SJSA1 (cell line): ENCODE results near the gene WWOX. TPM values are rescaled to one million over a fixed set of nuclear protein-coding genes. Genes with fewer than 3 reads are reported as not detected.
"Not testable (repeated sequence)": the region's sequence is repeated elsewhere in the genome, so short reads cannot be mapped to it uniquely, and the experiment has no call there.

Source experiments
- DNase-seq, 2 experiments: peaks; one replicate each; pipeline ENCODE4 v3.0.0-alpha.2; 2015 to 2020; ENCODE audit warnings: low spot score in 2 of 2, low read depth in 1 of 2
- H3K27ac ChIP-seq: fragments of 250-450 bp; sonication (Bioruptor Pico); 2 replicates; pipeline ENCODE4 v1.5.1; 2020; ENCODE audit warnings: mild to moderate bottlenecking, moderate library complexity
- H3K27me3 ChIP-seq: fragments of 250-450 bp; sonication (Bioruptor Pico); replicated peaks from 2 replicates; pipeline ENCODE4 v1.5.1; 2020; ENCODE audit warnings: mild to moderate bottlenecking, moderate library complexity
- H3K36me3 ChIP-seq: fragments of 250-450 bp; sonication (Bioruptor Pico); 2 replicates; pipeline ENCODE4 v1.5.1; 2020; ENCODE audit warnings: mild to moderate bottlenecking
- H3K4me1 ChIP-seq: fragments of 250-450 bp; sonication (Bioruptor Pico); replicated peaks from 2 replicates; pipeline ENCODE4 v1.6.1; 2021; ENCODE audit warnings: mild to moderate bottlenecking
- H3K4me3 ChIP-seq: fragments of 250-450 bp; sonication (Bioruptor Pico); 2 replicates; pipeline ENCODE4 v1.5.1; 2020; ENCODE audit warnings: mild to moderate bottlenecking
- H3K9me3 ChIP-seq: fragments of 250-450 bp; sonication (Bioruptor Pico); replicated peaks from 2 replicates; pipeline ENCODE4 v1.5.1; 2020; ENCODE audit warnings: mild to moderate bottlenecking
- total RNA-seq: library from RNA; depleted of rRNA; stranded (reverse); fragments of >200 nt; shearing (Covaris generic); gene quantifications from 2 replicates; pipeline ENCODE4 v1.2.3, GENCODE V29; 2014

The WWOX gene
- total RNA-seq, 1 experiment from 2014 or later: 13.4 TPM

DNA sequence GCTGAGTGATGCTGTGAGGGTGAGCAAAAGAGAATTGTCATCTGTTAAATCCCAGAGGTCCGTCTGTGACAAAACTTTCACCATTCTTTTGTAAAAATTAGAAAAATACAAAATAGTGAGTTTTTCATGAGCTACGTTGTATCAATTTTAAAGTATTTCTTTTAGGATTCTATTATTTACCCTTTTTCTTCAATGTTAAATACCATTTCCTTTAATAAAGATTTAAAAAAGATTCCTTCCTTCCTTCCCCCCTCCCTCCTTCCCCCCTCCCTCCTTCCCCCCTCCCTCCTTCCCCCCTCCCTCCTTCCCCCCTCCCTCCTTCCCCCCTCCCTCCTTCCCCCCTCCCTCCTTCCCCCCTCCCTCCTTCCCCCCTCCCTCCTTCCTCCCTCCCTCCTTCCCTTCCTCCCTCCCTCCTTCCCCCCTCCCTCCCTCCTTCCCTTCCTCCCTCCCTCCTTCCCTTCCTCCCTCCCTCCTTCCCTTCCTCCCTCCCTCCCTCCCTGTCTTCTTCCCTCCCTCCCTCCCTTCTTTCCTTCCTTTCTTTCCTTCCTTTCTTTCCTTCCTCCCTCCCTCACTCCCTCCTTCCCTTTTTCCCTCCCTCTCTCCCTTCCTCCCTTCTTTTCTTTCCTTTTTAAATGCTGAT, 505.1 kb downstream of the WWOX start:
- not testable (repeated sequence) for H3K4me3 ChIP-seq, H3K27me3 ChIP-seq, H3K4me1 ChIP-seq, DNase-seq, H3K9me3 ChIP-seq, H3K36me3 ChIP-seq, H3K27ac ChIP-seq

DNA sequence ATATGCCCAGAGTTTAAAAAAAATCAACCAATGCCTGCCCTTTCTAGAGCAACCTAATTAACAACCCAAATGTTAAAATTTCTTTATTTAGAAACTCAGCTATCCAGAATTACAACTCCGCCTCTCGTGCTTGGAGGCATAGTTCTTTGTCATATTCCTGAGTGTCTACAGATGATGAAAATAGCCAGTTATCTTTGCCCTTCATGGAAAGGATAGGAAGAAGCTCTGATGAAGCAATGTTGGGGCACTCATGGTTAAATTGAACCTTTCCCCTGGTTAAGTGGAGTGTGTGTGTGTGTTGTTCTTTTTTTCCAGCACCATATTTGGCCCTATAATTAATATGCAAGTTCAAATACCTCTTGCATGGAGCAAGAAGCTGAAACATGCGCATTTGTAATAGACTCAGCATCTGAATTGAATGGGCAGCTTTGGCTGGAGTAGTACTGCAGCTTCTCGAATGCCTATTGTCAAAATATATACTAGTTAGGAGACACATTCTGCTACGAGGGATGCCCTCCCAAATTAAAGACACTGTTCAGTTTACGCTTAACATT, 506.2 kb downstream of the WWOX start:
- H3K9me3 ChIP-seq: no peaks in the 10 kb centered on the region
- no peak for DNase-seq
- no peak overlapping the region for H3K27ac ChIP-seq
- no peaks in the 10 kb centered on the region for H3K27me3 ChIP-seq
- no peaks in the 10 kb centered on the region for H3K4me1 ChIP-seq
- H3K4me3 ChIP-seq: no peak overlapping the region
- no peaks in the 10 kb centered on the region for H3K36me3 ChIP-seq

DNA sequence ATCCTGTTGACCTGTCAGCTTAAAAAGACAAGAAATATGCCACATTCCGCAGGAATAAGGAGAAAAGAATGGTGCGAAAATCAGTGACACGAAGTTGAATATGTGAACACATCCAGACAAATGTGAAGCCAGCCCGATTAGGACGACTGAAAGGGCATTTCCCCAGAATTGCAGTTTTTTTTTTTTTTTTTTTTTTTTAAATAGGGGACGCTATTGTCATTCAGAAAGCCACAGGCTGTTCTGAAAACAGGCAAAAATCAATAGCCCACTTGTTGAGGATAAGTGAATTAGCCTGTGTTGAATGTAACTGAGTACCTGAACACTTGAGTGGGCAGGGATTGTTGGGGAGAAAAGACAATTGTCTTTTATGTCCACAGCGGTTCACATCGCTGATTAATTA, 507.1 kb downstream of the WWOX start:
- Histone ChIP-seq H3K4me1 (no peaks in the 10 kb centered on the region), H3K27me3 (no peaks in the 10 kb centered on the region), H3K36me3 (no peaks in the 10 kb centered on the region), H3K9me3 (no peaks in the 10 kb centered on the region), H3K27ac (no peak overlapping the region), H3K4me3 (no peak overlapping the region)
- DNase-seq: no peak

DNA sequence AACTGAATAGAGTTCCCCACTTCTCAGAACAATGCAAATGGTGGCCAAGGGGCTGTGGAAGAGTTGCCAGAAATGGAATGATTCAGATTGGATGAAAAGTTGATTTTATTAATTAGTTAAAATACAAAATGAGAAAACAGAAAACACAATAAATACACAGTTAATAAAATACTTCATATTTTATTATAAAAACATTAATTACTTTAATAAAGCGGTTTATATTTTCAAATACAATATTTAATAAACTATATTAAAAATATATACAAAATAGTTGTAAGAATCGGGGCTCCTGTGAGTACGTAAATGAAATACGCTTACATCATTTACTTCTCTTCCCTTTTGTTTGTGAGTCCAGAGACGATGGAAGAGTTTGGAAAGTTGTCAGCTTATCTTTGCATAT, 507.6 kb downstream of the WWOX start:
- H3K9me3 ChIP-seq: no peaks in the 10 kb centered on the region
- no peaks in the 10 kb centered on the region for H3K27me3 ChIP-seq
- no peaks in the 10 kb centered on the region for H3K36me3 ChIP-seq
- DNase-seq: no peak
- H3K4me1 ChIP-seq: no peaks in the 10 kb centered on the region
- no peak overlapping the region for H3K27ac ChIP-seq
- no peak overlapping the region for H3K4me3 ChIP-seq

DNA sequence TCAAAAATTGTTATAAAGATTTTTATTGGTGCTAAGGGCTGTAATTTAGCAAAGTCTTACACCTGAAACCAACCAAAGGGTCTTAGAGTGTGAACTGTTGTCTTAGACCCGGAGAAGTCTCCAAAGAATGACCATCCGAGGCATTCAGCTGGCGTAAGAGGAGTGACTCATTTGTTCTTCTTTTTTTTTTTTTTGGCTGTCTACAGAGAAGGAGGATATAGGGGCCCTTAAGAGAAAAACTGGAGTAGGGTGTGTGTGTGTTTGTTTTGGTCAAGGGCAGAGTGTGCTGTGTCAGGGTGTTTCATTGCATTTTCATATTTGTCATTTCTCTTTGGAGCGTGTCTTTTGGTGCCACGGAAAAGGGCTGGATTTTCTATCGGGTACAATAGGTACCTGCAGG, 508.0 kb downstream of the WWOX start:
- no peak overlapping the region for H3K4me3 ChIP-seq
- H3K27me3 ChIP-seq: no peaks in the 10 kb centered on the region
- H3K4me1 ChIP-seq: no peaks in the 10 kb centered on the region
- no peak overlapping the region for H3K27ac ChIP-seq
- no peaks in the 10 kb centered on the region for H3K9me3 ChIP-seq
- H3K36me3 ChIP-seq: no peaks in the 10 kb centered on the region
- no peak for DNase-seq

DNA sequence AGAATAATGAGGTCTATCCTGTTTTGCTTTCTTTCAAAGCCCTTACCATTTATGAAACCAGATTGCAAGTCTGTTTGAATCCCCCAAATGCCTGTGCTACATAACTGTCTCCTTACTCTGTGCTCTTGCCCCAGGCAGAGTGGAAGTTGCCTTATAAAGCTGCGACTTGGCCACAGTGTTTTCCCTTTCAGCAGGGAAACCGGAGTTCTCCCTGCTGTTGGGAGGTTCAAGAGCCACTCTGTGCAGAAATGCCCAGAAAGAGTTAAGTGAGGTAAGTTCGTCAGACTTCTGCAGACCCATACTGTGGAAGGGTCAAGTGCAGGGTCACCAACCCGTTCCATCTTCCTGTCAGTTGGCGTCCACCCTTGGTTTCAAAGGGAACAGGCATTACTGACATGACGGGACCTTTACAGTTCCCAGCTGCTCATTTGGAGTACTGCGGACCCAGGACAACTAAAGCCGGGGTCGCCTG, 508.9 kb downstream of the WWOX start:
- Histone ChIP-seq H3K27me3 (no peaks in the 10 kb centered on the region), H3K27ac (no peak overlapping the region), H3K36me3 (no peaks in the 10 kb centered on the region), H3K4me3 (no peak overlapping the region), H3K9me3 (no peaks in the 10 kb centered on the region), H3K4me1 (no peaks in the 10 kb centered on the region)
- DNase-seq: no peak

DNA sequence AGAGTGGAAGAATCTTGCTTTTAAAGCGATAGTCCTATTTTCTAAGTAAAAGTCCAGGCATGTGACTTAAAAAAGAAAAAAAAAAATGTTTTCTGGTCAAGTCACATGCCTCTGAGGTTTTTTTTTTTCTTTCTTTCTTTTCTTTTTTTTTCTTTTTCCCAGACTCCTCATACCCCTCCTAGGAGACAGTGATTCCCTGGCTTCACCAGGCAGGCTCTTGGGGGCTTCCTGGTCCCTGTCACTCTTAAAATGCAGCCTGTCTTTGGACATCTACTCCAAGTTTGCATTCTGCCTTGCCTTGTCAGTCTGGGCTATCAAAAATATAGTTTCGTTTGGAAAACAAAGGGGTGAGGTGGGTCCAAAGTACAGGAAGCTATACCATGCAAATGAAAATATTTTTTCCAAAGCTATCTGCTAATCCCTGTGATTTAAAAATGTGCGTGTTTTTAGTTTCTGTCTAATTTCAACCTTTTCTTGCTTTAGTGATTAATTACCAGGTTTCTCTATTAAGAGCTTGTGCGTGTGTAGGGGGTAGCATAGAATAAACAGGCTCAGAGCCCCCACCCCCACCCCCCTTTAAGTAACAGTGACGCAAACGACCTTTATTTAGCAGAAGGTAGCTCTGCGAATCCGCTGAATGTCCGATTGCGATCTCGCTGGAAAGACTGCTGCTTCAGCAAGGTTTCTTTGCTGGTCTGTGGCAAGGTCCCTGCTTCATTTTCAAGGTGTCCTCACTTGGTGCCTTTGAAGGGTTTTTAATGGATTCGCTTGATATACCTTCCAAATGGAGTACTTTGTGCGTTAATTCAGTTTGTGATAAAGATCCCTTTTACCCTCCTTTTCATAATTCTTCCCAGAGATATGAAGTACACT, 510.2 kb downstream of the WWOX start:
- H3K27ac ChIP-seq: no peak overlapping the region
- no peaks in the 10 kb centered on the region for H3K36me3 ChIP-seq
- H3K4me3 ChIP-seq: no peak overlapping the region
- H3K4me1 ChIP-seq: no peaks in the 10 kb centered on the region
- no peaks in the 10 kb centered on the region for H3K9me3 ChIP-seq
- no peak for DNase-seq
- H3K27me3 ChIP-seq: no peaks in the 10 kb centered on the region

DNA sequence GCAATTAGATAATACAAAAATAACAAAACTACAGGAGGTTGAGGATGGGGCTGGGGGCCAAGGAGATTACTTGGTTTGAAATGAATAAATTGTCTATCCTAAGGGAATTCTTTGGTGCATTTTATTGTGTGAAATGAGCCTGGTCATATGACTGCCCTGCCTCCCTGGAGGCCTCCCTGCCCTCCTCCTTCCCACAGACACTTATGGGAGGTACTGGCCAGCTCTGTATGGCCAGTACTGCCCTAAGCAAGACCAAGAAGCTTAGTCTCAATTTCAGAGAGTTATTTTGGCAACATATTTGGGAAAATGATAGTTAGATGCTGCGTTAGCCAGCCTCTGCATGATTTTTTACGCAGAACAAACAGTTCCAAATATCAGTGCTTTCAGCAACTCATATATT, 511.9 kb downstream of the WWOX start:
- no peak overlapping the region for H3K4me3 ChIP-seq
- H3K27me3 ChIP-seq: no peaks in the 10 kb centered on the region
- no peaks in the 10 kb centered on the region for H3K36me3 ChIP-seq
- H3K27ac ChIP-seq: no peak overlapping the region
- no peaks in the 10 kb centered on the region for H3K4me1 ChIP-seq
- no peak for DNase-seq
- H3K9me3 ChIP-seq: no peaks in the 10 kb centered on the region

DNA sequence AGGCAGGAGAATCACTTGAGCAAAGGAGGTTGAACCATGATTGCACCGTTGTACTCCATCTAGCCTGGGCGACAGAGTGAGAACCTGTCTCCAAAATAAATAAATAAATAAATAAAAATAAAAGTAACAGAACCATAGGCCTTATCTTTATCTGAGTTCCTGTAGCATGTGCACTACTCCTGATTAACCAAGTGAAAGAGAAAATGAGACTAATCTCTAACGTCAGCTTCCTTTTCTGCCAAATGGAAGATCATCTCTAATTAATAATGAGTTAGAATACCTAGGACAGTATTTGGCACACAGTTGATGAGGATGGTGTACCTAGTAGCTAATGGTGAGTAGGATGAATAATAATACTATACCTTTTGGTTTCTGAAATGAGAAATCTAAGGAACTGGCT, 520.4 kb downstream of the WWOX start:
- no peaks in the 10 kb centered on the region for H3K36me3 ChIP-seq
- H3K27ac ChIP-seq: no peak overlapping the region
- no peak for DNase-seq
- H3K27me3 ChIP-seq: no peaks in the 10 kb centered on the region
- no peaks in the 10 kb centered on the region; the same call in none of the 2 replicates for H3K9me3 ChIP-seq
- no peak overlapping the region for H3K4me3 ChIP-seq
- H3K4me1 ChIP-seq: 0 out of 2 replicates have a peak, but pooled peaks cover 6% of the 10 kb centered on the region

DNA sequence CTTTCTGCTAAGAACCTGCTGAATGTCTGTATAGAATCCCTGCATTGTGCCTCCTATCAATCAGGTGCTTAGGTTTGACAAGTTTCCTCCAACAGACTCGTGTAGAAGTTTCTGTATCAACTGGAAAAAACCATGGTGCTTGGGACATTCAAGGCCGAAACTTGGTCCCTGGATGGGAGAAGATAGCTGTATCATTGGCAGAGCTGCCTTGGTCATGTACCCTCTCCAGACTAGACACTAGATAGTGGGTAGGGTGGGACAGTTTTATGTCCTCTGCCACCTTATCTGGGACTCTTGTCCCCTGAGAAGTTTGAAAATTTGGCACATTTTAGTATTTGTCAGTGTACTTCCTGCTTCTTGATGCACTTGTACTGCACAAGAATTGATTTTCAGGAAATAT, 520.8 kb downstream of the WWOX start:
- Histone ChIP-seq H3K4me3 (no peak overlapping the region), H3K36me3 (no peaks in the 10 kb centered on the region), H3K27ac (no peak overlapping the region), H3K4me1 (0 out of 2 replicates have a peak, but pooled peaks cover 6% of the 10 kb centered on the region), H3K27me3 (no peaks in the 10 kb centered on the region), H3K9me3 (no peaks in the 10 kb centered on the region; the same call in none of the 2 replicates)
- no peak for DNase-seq

DNA sequence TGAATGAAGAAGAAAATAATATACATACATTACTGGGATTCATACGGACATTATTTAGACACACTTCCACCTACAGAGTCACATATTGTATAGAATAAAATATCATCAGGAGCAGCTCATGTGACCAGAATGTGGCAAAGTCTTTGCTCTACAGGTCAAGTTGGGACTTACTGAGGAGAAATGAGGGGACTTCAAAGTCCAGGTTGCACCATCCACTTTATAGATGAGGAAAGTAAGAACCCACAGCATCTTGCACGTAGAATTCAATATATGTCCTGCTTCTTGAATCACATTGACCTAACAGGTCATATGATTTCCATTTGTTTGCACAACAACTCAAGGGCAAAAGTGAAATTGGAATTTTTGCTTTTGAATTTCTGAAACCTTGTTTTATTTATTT, 524.3 kb downstream of the WWOX start:
- peaks cover 22% of the 10 kb centered on the region for H3K4me1 ChIP-seq
- no peaks in the 10 kb centered on the region for H3K27me3 ChIP-seq
- H3K36me3 ChIP-seq: no peaks in the 10 kb centered on the region
- H3K9me3 ChIP-seq: no peaks in the 10 kb centered on the region; the same call in none of the 2 replicates
- no peak overlapping the region for H3K4me3 ChIP-seq
- H3K27ac ChIP-seq: no peak overlapping the region
- DNase-seq: no peak

DNA sequence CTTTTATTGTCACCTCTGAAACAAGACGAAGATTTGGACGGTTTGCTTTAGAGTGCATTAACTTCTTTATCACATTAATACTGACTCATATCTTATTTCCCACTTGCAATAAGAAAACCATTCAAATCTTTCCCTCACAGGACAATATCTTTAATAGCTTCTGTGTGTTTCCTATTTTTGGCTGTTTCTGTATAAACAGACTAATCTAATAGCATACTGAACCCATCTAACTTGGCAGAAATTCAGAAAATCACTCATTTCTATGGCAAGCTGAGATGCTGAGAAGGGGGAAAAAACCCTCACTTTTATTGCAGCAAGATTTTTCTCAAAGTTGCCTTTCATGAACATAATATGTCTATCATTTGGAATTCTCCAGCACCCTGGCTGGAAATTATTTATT, 524.9 kb downstream of the WWOX start:
- Histone ChIP-seq H3K9me3 (no peaks in the 10 kb centered on the region; the same call in none of the 2 replicates), H3K36me3 (no peaks in the 10 kb centered on the region), H3K27me3 (no peaks in the 10 kb centered on the region), H3K4me1 (peaks cover 28% of the 10 kb centered on the region), H3K4me3 (no peak overlapping the region), H3K27ac (no peak overlapping the region)
- DNase-seq: peak in 1 of 2 experiments; percentile 13

DNA sequence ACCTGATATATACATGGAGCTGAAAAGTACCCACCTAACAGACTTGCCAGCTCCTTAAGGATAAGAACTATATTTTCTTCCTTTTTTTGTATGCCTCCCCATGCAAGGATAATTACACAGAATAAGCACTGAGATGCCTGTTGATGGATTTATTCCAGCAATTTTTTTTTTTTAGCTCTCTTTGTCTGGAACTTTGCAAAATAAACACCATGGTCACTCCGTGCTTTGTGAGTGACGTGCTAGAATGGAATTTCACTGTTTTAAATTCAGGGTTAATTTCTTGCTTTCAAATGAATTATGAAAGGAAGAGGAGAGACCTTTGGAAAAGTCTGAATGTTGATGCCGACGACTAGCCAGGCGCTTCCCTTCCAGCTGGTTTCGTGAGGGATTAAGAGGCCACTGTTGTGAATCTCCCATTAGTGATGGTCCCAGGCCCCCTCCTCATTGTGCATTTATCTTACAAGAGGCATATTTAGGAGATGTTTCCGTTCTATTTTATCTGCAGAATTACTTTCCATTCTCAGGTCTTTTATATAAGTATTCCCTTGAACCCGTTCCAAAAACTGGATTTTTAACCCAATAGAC, 529.1 kb downstream of the WWOX start:
- Histone ChIP-seq H3K27me3 (no peaks in the 10 kb centered on the region), H3K4me3 (no peak overlapping the region), H3K36me3 (no peaks in the 10 kb centered on the region), H3K9me3 (no peaks in the 10 kb centered on the region; the same call in 1 of the 2 replicates), H3K27ac (peak overlapping the region; percentile 91), H3K4me1 (peaks cover 30% of the 10 kb centered on the region)
- peak in 1 of 2 experiments; percentile 89 for DNase-seq

DNA sequence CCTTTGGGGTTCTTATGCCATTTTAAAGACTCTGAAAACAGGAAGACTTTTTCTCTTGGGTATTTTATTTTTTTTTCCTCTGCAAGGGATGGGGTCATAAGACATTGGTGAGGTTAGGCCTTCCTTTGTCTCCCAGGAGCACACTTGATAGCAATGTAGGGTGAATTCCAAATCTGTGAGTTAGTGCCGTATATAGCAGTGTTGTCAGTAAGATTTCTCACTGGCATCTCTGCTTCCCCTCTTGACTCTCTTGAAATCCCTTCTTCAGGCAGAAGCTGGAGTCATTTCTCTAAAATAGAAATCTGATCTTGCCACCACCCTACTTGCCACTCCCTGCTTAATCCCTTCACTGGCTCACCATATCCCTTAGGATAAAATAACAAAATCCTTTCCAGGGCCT, 529.7 kb downstream of the WWOX start:
- Histone ChIP-seq H3K27ac (peak overlapping the region; percentile 91), H3K4me1 (peaks cover 29% of the 10 kb centered on the region), H3K4me3 (no peak overlapping the region), H3K27me3 (no peaks in the 10 kb centered on the region), H3K36me3 (no peaks in the 10 kb centered on the region), H3K9me3 (no peaks in the 10 kb centered on the region; the same call in 1 of the 2 replicates)
- DNase-seq: peak in 1 of 2 experiments; percentile 75
